Cardiac fibroblast (primary cell): Measurements from ENCODE around the gene ACO2.
A peak's percentile ranks its signal among the peaks of the same experiment; 100 is the strongest.

Experiments
- DNase-seq, 2 donors: peaks; one replicate each; pipeline versions ENCODE4 v3.0.0 to v3.0.0-alpha.2; 2010; ENCODE audit warnings: low read depth in 2 of 2
- H3K4me3 ChIP-seq, 2 donors: replicated peaks in 1 of 2; 1 replicate in 1 of 2; 2 replicates in 1 of 2; pipeline ENCODE4 v1.5.1; 2011; ENCODE audit warnings: low read depth in 2 of 2, low read length in 2 of 2, mild to moderate bottlenecking in 2 of 2, moderate library complexity in 1 of 2
- CTCF ChIP-seq: IDR thresholded peaks from one replicate; pipeline ENCODE4 v1.5.1; 2011; ENCODE audit warnings: low read depth, mild to moderate bottlenecking, low read length, inconsistent platforms

The ACO2 gene

DNA sequence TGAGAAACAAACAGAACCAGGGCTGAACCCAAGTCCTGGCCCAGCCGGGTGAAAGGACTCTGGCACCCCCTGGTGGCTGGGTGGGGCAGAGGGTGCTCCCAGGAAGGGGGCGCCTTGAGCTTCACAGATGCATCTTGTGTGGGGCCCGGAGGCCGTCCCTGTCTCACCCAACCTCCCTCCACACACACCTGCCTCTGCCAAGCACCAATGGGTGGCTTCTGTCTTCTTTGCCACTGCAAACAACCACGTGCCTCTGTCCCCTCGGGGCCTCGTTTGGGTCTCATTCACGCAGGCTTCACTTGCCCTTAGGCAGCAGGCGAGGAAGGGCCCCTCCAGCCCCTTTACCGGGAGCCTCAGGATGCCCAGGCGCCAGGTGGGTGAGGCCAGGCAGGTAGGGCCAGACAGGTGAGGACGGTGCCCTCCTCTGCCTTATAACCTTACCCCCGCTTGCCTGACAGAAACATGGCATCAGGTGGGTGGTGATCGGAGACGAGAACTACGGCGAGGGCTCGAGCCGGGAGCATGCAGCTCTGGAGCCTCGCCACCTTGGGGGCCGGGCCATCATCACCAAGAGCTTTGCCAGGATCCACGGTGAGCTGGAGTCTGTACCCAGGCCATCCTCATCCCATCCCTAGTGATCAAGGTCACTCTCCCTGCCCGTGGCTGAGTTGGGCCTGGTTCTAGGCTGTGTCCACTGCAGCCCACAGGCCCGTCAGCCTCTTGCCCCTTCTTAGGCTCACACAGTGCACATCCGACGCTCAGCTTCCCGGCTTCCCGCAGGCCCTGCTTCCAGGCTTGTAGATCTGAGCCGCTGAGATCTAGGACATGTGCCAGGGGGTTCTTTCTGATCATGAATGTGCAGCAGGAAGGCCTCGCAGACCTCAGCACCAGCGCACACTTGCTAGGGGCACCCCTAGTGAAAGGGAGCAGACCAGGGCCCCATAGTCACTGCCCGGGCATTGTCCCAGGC, 58.2 kb downstream of the ACO2 start:
- no peak overlapping the region for H3K4me3 ChIP-seq
- DNase-seq, result peak; percentile 42 to 43
- TF ChIP-seq CTCF, result peak; percentile 92

DNA sequence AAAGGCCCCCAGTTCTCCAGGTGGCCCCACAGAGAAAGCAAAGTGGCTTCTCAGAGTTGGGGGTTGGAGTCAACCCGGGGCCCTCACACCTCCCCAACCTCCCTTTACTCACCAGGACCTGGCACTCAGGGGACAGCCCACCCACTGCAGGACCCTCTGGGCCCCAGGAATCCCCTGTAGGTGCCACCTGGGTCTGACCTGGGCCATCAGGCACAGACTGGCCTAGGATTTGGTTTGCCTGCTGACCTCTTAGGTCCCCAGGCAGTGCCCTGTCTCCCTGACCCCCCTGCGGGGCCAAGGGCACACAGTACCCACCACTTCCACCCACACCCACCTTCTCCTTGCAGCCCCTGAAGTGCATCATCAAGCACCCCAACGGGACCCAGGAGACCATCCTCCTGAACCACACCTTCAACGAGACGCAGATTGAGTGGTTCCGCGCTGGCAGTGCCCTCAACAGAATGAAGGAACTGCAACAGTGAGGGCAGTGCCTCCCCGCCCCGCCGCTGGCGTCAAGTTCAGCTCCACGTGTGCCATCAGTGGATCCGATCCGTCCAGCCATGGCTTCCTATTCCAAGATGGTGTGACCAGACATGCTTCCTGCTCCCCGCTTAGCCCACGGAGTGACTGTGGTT, 59.3 kb downstream of the ACO2 start:
- no peak for DNase-seq
- TF ChIP-seq CTCF, result no peak
- no peak overlapping the region for H3K4me3 ChIP-seq

- H3K4me3 ChIP-seq, result no peak overlapping the region
- TF ChIP-seq CTCF, result no peak
- DNase-seq, result no peak
These were observed 60.1 kb downstream of the ACO2 start for GRCh38 chr22:41528938-41529561.

- no peak for TF ChIP-seq CTCF
- DNase-seq, result no peak
- no peak overlapping the region for H3K4me3 ChIP-seq
These were observed 62.2 kb downstream of the ACO2 start for GRCh38 chr22:41530890-41531714.

GRCh38 chr22:41531715-41532477, 63.0 kb downstream of the ACO2 start:
- no peak overlapping the region for H3K4me3 ChIP-seq
- TF ChIP-seq CTCF, result no peak
- no peak for DNase-seq
